ENCODE measurements around the gene C10orf143.
"Not testable (repeated sequence)": the region's sequence is repeated elsewhere in the genome, so short reads cannot be mapped to it uniquely, and the experiment has no call there.

C10orf143 gene

GRCh38 chr10:130028465-130028819 lies 82.2 kb downstream of the C10orf143 start:
- no peak for DNase-seq (ENCODE audit: low spot score)

- no peak for DNase-seq (ENCODE audit: low spot score)
Observed at GRCh38 chr10:130027716-130028464, 82.7 kb downstream of the C10orf143 start.

DNA sequence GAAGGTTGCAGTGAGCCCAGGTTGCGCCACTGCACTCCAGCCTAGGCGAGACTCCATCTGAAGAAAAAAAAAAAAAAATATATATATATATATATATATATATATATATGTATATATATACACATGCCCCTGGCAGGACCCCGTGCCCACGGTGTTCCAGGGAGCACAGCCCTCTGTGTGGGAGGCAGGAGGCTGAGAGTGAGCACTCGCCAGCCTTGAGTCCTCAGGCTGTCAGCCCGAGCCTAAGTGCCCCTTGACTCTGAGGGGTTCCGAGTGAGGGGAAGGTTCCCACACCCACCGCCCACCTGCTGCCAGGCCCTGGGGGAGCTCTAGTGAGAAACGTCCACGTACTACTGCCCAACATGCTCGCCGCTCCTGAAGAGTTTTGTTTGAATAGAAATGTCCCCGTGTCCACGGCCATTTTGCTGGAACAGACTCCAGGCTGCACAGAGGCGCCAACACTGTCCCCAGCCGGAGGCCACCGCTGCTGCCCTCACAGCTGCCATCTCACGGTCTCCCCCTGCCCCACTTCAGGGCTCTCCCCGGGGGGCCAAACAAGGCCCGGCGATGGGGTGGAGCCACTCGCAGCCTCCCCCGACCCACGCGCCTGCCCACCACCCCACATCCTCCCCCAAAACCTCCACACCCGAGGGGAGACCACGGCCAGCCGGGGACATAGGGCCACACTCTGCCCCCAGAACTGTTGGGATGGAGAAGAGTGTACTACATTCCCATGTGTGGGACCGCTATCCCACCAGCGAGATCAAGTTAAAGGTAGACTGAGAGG lies 83.8 kb downstream of the C10orf143 start:
- DNase-seq (ENCODE audit: low spot score), result no peak

DNA sequence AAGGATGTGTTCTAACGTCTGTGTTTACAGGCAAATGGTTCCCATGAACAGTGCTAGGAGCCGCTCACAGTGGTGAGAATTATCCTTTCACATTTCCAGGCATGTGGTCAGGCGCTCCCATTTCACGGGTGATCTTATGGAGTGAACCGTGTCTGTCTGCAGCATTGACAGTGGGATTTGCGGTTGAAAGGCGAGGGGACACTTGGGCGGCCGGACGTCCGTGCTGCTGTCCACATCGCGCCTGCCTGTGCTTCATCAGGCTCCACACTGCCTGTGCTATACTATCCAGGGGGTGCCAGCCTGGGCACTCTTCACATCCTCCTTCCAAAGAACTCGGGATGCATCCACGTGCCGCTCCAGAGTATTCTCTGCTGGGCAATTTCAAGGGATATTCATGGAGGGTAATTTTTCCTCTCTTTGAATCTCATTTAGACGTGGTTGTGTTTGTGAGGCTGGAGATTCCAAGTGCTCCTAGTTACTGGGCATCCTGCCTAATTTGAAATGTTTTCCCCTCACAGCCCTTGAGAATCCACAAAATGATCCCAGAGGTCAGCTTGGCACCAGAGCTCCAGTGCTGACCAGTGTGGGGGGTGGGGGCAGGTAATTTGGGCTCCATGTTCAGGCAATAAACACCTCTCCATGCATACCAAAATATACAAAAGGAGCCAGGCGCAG lies 84.7 kb downstream of the C10orf143 start:
- DNase-seq (ENCODE audit: low spot score), result no peak

GRCh38 chr10:130025326-130025725 lies 85.3 kb downstream of the C10orf143 start:
- no peak for DNase-seq (ENCODE audit: low spot score)

GRCh38 chr10:130024779-130025325 lies 85.8 kb downstream of the C10orf143 start:
- DNase-seq (ENCODE audit: low spot score), result no peak

DNA sequence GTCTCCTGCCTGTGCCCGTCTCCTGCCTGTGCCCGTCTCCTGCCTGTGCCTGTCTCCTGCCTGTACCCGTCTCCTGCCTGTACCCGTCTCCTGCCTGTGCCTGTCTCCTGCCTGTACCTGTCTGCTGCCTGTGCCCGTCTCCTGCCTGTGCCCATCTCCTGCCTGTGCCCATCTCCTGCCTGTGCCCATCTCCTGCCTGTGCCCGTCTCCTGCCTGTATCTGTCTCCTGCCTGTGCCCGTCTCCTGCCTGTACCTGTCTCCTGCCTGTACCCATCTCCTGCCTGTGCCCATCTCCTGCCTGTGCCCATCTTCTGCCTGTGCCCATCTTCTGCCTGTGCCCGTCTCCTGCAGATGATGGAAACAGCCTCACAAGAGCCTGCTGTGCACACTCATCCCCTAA lies 86.3 kb downstream of the C10orf143 start:
- not testable (repeated sequence) for DNase-seq (ENCODE audit: low spot score)

- no peak for DNase-seq (ENCODE audit: low spot score)
Observed at GRCh38 chr10:130023454-130024230, 87.0 kb downstream of the C10orf143 start.

GRCh38 chr10:130022511-130023299 lies 87.9 kb downstream of the C10orf143 start:
- no peak for DNase-seq (ENCODE audit: low spot score)

- DNase-seq (ENCODE audit: low spot score), result no peak
Observed at GRCh38 chr10:130022086-130022485, 88.5 kb downstream of the C10orf143 start.

- DNase-seq (ENCODE audit: low spot score), result no peak
Observed at GRCh38 chr10:130021383-130021950, 89.2 kb downstream of the C10orf143 start.

DNA sequence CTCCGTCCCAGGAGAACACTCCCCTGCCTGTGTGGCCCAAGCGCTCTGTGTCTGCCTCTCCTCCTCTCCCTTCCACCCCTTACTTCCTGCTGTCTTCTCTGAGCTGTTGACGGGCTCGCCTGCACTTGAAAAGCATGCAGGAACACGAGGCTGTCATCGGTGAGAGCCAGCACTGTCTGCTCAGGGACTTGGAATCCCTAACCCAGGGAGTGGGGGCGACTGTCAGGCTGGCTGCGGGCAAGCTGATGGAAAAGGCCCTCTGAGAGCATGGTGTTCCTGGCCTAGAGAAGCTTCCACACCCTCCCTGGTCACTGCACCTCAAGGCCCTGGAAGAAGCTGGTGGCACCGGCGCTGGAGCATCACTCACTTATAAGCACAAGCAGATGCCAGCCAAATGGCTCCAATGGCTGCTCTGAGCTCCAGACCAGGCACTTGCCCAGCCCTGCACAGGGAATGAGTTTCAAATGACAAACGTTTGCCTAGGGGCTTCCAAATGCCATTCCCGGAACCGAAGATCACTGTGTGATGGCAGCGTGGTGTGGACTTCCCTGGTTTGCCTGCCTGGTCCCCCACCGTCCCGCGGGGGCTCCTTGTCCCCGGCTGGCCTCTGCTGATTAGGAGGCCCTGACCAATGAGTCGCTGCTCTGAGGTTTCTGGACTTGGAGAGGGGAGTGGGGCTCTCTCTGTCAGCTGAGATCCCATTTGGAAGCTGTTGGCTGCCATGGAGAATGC lies 89.8 kb downstream of the C10orf143 start:
- DNase-seq (ENCODE audit: low spot score), result no peak

DNA sequence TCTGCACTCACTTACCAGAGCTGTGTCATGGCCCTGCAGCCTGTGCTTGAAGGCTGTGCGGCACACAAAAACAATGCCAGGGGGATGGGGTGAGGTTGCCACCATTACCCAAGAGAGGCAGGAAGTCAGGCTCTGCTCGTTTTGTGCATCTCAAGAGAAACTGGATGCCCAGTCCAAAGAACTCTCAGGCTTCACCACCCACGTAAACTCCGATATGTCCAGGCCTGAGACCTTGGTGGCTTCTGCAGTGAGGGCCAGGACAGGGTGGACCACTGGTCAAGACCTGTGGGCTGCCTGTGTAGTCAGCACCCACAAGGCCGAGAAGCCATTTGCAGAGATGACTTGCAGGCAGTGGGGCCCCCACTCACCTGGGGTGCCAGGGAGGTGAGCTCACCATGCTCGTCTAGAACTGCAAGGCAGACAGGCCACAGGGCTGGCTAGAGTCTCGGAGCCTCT lies 91.9 kb downstream of the C10orf143 start:
- no peak for DNase-seq (ENCODE audit: low spot score)

- no peak for DNase-seq (ENCODE audit: low spot score)
Observed at GRCh38 chr10:130018265-130018664, 92.4 kb downstream of the C10orf143 start.

DNA sequence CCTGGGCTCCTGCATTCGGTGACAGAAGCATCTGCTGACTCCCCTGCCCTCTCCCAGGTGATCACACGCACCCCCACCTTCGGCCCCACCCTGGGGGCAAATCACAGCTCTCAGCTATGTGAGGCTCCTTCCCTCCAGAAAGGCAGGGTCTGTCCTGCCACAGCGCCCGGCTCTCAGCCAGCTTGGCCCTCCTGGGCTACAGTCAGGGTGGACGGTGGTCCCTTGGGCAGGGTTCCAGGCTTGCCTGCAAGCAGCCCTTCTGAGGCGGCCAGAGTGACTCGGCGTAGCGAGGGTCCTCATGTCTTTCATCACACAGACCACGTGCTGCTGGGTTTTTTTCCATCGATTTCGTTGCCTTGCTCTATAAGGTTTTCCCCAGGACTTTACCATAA lies 93.0 kb downstream of the C10orf143 start:
- no peak for DNase-seq (ENCODE audit: low spot score)

DNA sequence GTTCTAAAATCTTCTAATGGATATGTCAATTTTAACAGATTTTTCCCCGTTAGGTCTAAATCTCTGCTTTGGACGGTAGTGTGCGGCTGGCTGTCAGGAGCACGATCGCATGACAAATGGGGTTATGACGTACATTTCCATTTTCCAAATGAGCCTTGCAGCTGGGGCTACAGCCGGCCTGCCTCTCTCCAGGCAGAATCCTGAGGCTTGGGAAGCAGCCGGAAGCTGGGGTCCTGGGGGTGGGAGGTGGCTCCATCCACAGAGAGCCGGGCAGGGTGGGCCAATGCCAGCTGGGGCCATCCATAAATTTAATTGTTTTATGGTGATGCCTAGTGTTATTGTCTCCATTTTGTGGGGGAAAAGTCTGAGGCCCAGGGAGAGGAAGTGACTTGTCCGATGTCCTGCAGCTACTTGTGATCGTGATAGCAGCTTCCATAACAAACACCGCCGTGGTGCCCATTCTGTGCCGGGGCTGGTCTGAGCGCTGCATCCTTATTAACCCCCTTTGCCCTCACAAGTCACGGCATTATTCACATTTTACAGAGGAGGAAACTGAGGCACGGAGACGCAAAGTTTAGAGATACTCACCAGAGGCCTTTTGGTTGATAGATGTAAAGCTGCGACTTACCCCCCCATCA lies 93.5 kb downstream of the C10orf143 start:
- DNase-seq (ENCODE audit: low spot score), result no peak

GRCh38 chr10:130016095-130016494 lies 94.5 kb downstream of the C10orf143 start:
- no peak for DNase-seq (ENCODE audit: low spot score)

- DNase-seq (ENCODE audit: low spot score), result no peak
Observed at GRCh38 chr10:130015075-130015695, 95.4 kb downstream of the C10orf143 start.

All from CD4-positive, alpha-beta T cell treated with Interleukin-15 for 4 hours (primary cell).